HepG2 (cell line): ENCODE data around the gene SERTAD2. TPM values are rescaled to one million over a fixed set of nuclear protein-coding genes. Genes with fewer than 3 reads are reported as not detected.

ENCODE experiments used
- AKAP8 ChIP-seq: sonication (generic); formaldehyde crosslinking; IDR thresholded peaks from 2 replicates; pipeline ENCODE4 v1.5.1; 2020; ENCODE audit warnings: mild to moderate bottlenecking, missing genetic modification reagents
- CCAR2 ChIP-seq: fragments of 200-400 bp; formaldehyde crosslinking; optimal IDR thresholded peaks from 2 replicates; pipeline ENCODE3; 2018; ENCODE audit warnings: low read depth, mild to moderate bottlenecking, low read length, moderate library complexity
- CEBPB ChIP-seq: IDR thresholded peaks from 2 replicates; pipeline ENCODE4 v1.6.1; 2011; ENCODE audit warnings: low read depth, low read length, improper control_type of control experiment, borderline replicate concordance
- PHF5A ChIP-seq: IDR thresholded peaks from one replicate; pipeline ENCODE4 v1.6.1; 2018; ENCODE audit warnings: low read depth, missing genetic modification reagents; ENCODE audit not compliant: unreplicated experiment
- RFX5 ChIP-seq: IDR thresholded peaks from 2 replicates; pipeline ENCODE4 v1.6.1; 2011; ENCODE audit warnings: low read depth, low read length, improper control_type of control experiment
- SMARCE1 ChIP-seq: fragments of 450-650 bp; IDR thresholded peaks from 2 replicates; pipeline ENCODE4 v1.6.1; 2017; ENCODE audit warnings: borderline replicate concordance
- TBX3 ChIP-seq: fragments of 450-650 bp; IDR thresholded peaks from 2 replicates; pipeline ENCODE4 v1.6.1; 2017; ENCODE audit warnings: antibody characterized with exemption, mild to moderate bottlenecking, inconsistent platforms, borderline replicate concordance
- YEATS2 ChIP-seq: sonication (generic); formaldehyde crosslinking; IDR thresholded peaks from 2 replicates; pipeline ENCODE4 v1.4.0; 2020; ENCODE audit warnings: missing genetic modification reagents, borderline replicate concordance
- YEATS4 ChIP-seq: sonication (generic); formaldehyde crosslinking; IDR thresholded peaks from 2 replicates; pipeline ENCODE4 v1.4.0; 2020; ENCODE audit warnings: missing genetic modification reagents, borderline replicate concordance
- ZFAT ChIP-seq: sonication (generic); formaldehyde crosslinking; conservative IDR thresholded peaks from 2 replicates; pipeline ENCODE4 v1.8.1; 2023; ENCODE audit warnings: missing genetic modification reagents, inconsistent platforms
- ZFP36L2 ChIP-seq: sonication (generic); formaldehyde crosslinking; IDR thresholded peaks from 2 replicates; pipeline ENCODE4 v1.4.0; 2020; ENCODE audit warnings: missing genetic modification reagents
- ZFP41 ChIP-seq: sonication (generic); formaldehyde crosslinking; IDR thresholded peaks from 2 replicates; pipeline ENCODE4 v1.4.0; 2020; ENCODE audit warnings: mild to moderate bottlenecking, missing genetic modification reagents, borderline replicate concordance
- ZMYM3 ChIP-seq: sonication (generic); formaldehyde crosslinking; IDR thresholded peaks from 2 replicates; pipeline ENCODE4 v1.5.1; 2020; ENCODE audit warnings: mild to moderate bottlenecking, missing genetic modification reagents
- ZNF180 ChIP-seq: sonication (generic); formaldehyde crosslinking; IDR thresholded peaks from 2 replicates; pipeline ENCODE4 v1.4.0; 2020; ENCODE audit warnings: low read depth, missing genetic modification reagents, borderline replicate concordance
- polyA plus RNA-seq, 8 experiments: library from polyadenylated mRNA; depleted of rRNA in 3 of 8; stranded (reverse) in 7 of 8; unstranded in 1 of 8; fragments of >200 nt; fragmentation: Illumina TruSeq in 4 of 8; extraction: Trizol in 4 of 8; gene quantifications; 2 replicates each; pipeline versions ENCODE4 v1.2.1 to v1.2.3, GENCODE V29; 2011 to 2016; ENCODE audit warnings: low read depth in 4 of 8, missing spikeins in 1 of 8, mixed read lengths in 1 of 8; ENCODE audit not compliant: insufficient read depth in 1 of 8
- total RNA-seq, 5 experiments: library from RNA; depleted of rRNA; stranded (reverse); fragments of >200 nt; fragmentation: Illumina TruSeq; extraction: Trizol; gene quantifications; 2 replicates each; pipeline ENCODE4 v1.2.3, GENCODE V29; 2016; ENCODE audit warnings: low read depth in 1 of 5
- TF ChIP-seq, protein P1 (sequence below): sonication (generic); formaldehyde crosslinking; IDR thresholded peaks from 2 replicates; pipeline ENCODE4 v1.8.0; 2022; ENCODE audit warnings: mild to moderate bottlenecking, missing genetic modification reagents, borderline replicate concordance
- TF ChIP-seq, protein P2 (sequence below): sonication (generic); formaldehyde crosslinking; conservative IDR thresholded peaks from 2 replicates; pipeline ENCODE4 v1.4.0; 2020; ENCODE audit warnings: missing genetic modification reagents
- TF ChIP-seq, protein P3 (sequence below): sonication (generic); formaldehyde crosslinking; IDR thresholded peaks from 2 replicates; pipeline ENCODE4 v1.4.0; 2020; ENCODE audit warnings: missing genetic modification reagents, mild to moderate bottlenecking, borderline replicate concordance
- TF ChIP-seq, protein P4 (sequence below): sonication (generic); formaldehyde crosslinking; IDR thresholded peaks from 2 replicates; pipeline ENCODE4 v1.4.0; 2020; ENCODE audit warnings: missing genetic modification reagents
- TF ChIP-seq, protein P5 (sequence below): sonication (generic); formaldehyde crosslinking; IDR thresholded peaks from 2 replicates; pipeline ENCODE4 v1.4.0; 2020; ENCODE audit warnings: missing genetic modification reagents, borderline replicate concordance

The SERTAD2 gene
- total and polyA plus RNA-seq, 2 of the 13 experiments (the other 11 are each of a cell fraction or from before 2014, with no cell fraction given): 6.7 to 22.6 TPM

DNA sequence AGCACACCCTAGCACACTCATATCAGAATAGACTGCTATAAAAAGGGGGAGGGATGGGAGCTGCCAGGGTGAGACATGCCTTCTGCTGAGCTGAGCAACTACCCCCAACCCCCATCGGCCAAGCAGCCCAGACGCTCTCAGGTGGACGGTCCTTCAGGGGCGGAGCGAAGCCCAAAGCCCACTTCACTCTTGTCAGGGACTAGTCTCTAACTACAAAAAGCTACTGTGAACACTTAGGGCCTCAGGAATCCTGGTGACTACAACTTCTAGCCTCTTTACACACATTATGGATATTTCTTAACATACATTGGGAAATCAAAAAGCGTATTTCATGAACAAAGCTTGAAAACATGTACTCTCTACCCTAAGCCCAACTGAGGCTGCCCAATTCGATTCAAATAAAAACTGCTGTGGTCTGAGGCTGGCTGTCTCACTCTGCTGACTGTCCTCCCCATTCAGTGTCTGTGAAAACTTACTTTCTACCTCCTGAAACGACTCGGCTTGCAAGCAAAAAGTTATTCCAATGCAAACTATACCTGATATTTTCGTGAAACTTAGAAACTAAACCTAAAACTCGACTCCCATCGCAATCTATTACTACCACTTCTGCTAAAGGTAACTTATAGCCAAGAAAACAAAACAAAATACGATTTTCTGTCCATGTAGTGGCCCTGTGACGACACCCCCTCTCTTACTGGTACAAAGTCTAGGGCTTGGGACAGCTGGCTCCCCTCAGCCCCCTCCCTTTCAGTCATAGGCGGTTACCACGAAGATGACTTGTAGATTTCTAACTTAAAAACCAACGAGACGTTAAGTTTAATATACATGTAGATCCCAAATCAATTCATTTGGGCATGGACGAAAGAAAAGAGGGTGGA lies 1.2 kb downstream of the SERTAD2 start (continued):
- no peak for TF ChIP-seq YEATS2 (CRISPR knock-in tag)
- no peak for TF ChIP-seq PHF5A
- TF ChIP-seq ZFP41 (CRISPR knock-in tag): no peak
- no peak for TF ChIP-seq ZMYM3
- TF ChIP-seq, protein P1, sequence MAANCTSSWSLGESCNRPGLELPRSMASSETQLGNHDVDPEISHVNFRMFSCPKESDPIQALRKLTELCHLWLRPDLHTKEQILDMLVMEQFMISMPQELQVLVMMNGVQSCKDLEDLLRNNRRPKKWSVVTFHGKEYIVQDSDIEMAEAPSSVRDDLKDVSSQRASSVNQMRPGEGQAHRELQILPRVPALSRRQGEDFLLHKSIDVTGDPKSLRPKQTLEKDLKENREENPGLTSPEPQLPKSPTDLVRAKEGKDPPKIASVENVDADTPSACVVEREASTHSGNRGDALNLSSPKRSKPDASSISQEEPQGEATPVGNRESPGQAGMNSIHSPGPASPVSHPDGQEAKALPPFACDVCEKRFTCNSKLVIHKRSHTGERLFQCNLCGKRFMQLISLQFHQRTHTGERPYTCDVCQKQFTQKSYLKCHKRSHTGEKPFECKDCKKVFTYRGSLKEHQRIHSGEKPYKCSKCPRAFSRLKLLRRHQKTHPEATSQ (CRISPR knock-in tag): no peak
- TF ChIP-seq, protein P2, sequence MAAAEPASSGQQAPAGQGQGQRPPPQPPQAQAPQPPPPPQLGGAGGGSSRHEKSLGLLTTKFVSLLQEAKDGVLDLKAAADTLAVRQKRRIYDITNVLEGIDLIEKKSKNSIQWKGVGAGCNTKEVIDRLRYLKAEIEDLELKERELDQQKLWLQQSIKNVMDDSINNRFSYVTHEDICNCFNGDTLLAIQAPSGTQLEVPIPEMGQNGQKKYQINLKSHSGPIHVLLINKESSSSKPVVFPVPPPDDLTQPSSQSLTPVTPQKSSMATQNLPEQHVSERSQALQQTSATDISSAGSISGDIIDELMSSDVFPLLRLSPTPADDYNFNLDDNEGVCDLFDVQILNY: no peak
- TF ChIP-seq, protein P3, sequence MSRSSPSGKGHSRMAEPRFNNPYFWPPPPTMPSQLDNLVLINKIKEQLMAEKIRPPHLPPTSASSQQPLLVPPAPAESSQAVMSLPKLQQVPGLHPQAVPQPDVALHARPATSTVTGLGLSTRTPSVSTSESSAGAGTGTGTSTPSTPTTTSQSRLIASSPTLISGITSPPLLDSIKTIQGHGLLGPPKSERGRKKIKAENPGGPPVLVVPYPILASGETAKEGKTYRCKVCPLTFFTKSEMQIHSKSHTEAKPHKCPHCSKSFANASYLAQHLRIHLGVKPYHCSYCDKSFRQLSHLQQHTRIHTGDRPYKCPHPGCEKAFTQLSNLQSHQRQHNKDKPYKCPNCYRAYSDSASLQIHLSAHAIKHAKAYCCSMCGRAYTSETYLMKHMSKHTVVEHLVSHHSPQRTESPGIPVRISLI: no peak
- no peak for TF ChIP-seq TBX3
- peak; percentile 41; the same call in 1 of the 2 replicates for TF ChIP-seq CEBPB
- no peak for TF ChIP-seq AKAP8 (CRISPR knock-in tag)
- TF ChIP-seq SMARCE1: no peak
- TF ChIP-seq, protein P4, sequence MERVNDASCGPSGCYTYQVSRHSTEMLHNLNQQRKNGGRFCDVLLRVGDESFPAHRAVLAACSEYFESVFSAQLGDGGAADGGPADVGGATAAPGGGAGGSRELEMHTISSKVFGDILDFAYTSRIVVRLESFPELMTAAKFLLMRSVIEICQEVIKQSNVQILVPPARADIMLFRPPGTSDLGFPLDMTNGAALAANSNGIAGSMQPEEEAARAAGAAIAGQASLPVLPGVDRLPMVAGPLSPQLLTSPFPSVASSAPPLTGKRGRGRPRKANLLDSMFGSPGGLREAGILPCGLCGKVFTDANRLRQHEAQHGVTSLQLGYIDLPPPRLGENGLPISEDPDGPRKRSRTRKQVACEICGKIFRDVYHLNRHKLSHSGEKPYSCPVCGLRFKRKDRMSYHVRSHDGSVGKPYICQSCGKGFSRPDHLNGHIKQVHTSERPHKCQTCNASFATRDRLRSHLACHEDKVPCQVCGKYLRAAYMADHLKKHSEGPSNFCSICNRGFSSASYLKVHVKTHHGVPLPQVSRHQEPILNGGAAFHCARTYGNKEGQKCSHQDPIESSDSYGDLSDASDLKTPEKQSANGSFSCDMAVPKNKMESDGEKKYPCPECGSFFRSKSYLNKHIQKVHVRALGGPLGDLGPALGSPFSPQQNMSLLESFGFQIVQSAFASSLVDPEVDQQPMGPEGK: peak; percentile 69
- no peak for TF ChIP-seq ZFP36L2
- no peak for TF ChIP-seq RFX5
- TF ChIP-seq ZFAT: no peak
- TF ChIP-seq YEATS4 (CRISPR knock-in tag): peak; percentile 72; the same call in 1 of the 2 replicates
- TF ChIP-seq, protein P5, sequence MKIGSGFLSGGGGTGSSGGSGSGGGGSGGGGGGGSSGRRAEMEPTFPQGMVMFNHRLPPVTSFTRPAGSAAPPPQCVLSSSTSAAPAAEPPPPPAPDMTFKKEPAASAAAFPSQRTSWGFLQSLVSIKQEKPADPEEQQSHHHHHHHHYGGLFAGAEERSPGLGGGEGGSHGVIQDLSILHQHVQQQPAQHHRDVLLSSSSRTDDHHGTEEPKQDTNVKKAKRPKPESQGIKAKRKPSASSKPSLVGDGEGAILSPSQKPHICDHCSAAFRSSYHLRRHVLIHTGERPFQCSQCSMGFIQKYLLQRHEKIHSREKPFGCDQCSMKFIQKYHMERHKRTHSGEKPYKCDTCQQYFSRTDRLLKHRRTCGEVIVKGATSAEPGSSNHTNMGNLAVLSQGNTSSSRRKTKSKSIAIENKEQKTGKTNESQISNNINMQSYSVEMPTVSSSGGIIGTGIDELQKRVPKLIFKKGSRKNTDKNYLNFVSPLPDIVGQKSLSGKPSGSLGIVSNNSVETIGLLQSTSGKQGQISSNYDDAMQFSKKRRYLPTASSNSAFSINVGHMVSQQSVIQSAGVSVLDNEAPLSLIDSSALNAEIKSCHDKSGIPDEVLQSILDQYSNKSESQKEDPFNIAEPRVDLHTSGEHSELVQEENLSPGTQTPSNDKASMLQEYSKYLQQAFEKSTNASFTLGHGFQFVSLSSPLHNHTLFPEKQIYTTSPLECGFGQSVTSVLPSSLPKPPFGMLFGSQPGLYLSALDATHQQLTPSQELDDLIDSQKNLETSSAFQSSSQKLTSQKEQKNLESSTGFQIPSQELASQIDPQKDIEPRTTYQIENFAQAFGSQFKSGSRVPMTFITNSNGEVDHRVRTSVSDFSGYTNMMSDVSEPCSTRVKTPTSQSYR: peak; percentile 87; the same call in 1 of the 2 replicates
- no peak for TF ChIP-seq CCAR2
- no peak for TF ChIP-seq ZNF180 (CRISPR knock-in tag)
